Esophagus squamous epithelium (tissue), 4 donors: Measurements from ENCODE around the gene LAMTOR2.

ENCODE experiments used
- POLR2A ChIP-seq, 4 donors: fragments of 450-650 bp; IDR thresholded peaks; one replicate each; pipeline ENCODE4 v1.6.1; 2017; ENCODE audit warnings: antibody characterized with exemption in 4 of 4, mild to moderate bottlenecking in 4 of 4, moderate library complexity in 3 of 4
- TF ChIP-seq, protein P1 (sequence below), 6 experiments: fragments of 450-650 bp in 4 of 6; fragments of 200-600 bp in 2 of 6; sonication (generic) in 2 of 6; IDR thresholded peaks; one replicate each; pipeline ENCODE4 v1.5.1; 2016 to 2019; ENCODE audit warnings: antibody characterized with exemption in 6 of 6, mild to moderate bottlenecking in 4 of 6, moderate library complexity in 4 of 6

DNA sequence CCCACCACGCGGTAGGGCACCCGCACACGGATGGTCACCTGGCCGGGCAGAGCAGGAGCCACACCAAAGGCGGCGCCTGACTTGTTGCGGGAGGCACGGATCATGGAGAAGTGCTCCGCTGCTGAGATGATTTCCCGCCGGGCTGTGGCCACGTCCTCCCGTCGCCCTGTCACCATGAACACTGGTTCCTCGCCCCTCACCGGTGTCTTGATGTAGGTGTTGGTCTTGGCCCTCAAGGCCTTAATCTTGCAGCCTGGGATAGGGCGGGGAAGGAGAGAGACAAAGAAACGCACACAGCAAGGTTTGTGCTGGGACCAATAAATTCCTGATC is 22.8 kb downstream of the LAMTOR2 start:
- TF ChIP-seq, protein P1, sequence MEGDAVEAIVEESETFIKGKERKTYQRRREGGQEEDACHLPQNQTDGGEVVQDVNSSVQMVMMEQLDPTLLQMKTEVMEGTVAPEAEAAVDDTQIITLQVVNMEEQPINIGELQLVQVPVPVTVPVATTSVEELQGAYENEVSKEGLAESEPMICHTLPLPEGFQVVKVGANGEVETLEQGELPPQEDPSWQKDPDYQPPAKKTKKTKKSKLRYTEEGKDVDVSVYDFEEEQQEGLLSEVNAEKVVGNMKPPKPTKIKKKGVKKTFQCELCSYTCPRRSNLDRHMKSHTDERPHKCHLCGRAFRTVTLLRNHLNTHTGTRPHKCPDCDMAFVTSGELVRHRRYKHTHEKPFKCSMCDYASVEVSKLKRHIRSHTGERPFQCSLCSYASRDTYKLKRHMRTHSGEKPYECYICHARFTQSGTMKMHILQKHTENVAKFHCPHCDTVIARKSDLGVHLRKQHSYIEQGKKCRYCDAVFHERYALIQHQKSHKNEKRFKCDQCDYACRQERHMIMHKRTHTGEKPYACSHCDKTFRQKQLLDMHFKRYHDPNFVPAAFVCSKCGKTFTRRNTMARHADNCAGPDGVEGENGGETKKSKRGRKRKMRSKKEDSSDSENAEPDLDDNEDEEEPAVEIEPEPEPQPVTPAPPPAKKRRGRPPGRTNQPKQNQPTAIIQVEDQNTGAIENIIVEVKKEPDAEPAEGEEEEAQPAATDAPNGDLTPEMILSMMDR (IDR thresholded peaks at IDR 0.05), result no peak
- no peak for TF ChIP-seq POLR2A (IDR thresholded peaks at IDR 0.05)
